GM12878 (cell line): ENCODE measurements around the gene PSMB5. TPM values are rescaled to one million over a fixed set of nuclear protein-coding genes. Genes with fewer than 3 reads are reported as not detected.

Source experiments
- ASH2L ChIP-seq: fragments of 300-600, 200-600 bp; sonication (generic); IDR thresholded peaks from 2 replicates; pipeline ENCODE4 v1.6.1; 2017; ENCODE audit warnings: low read depth, mild to moderate bottlenecking, borderline replicate concordance
- CHD2 ChIP-seq: IDR thresholded peaks from 2 replicates; pipeline ENCODE4 v1.6.1; 2011; ENCODE audit warnings: low read depth, low read length, improper control_type of control experiment, borderline replicate concordance
- FOS ChIP-seq: IDR thresholded peaks from 3 replicates; pipeline ENCODE4 v1.6.1; 2011; ENCODE audit warnings: borderline replicate concordance; ENCODE audit not compliant: insufficient read length; ENCODE audit errors: extremely low read depth
- HCFC1 ChIP-seq: fragments of 150-350 bp; IDR thresholded peaks from 2 replicates; pipeline ENCODE4 v1.6.1; 2014; ENCODE audit warnings: low read length
- KDM1A ChIP-seq: fragments of 200-600 bp; sonication (generic); IDR thresholded peaks from 2 replicates; pipeline ENCODE4 v1.6.1; 2016; ENCODE audit warnings: borderline replicate concordance
- NFIC ChIP-seq: IDR thresholded peaks from 2 replicates; pipeline ENCODE4 v1.6.1; 2012; ENCODE audit warnings: low read depth, mild to moderate bottlenecking, inconsistent platforms, low read length, moderate library complexity
- POLR2A ChIP-seq: IDR thresholded peaks from 2 replicates; pipeline ENCODE4 v1.6.1; 2011; ENCODE audit warnings: low read depth, mild to moderate bottlenecking, low read length
- RFX5 ChIP-seq: IDR thresholded peaks from 2 replicates; pipeline ENCODE4 v1.6.1; 2011; ENCODE audit warnings: low read depth, low read length, improper control_type of control experiment
- SMAD1 ChIP-seq: fragments of 450-650 bp; IDR thresholded peaks from 2 replicates; pipeline ENCODE4 v1.6.1; 2018; ENCODE audit warnings: mild to moderate bottlenecking, low read depth; ENCODE audit not compliant: partially characterized antibody
- SRF ChIP-seq, 2 experiments: IDR thresholded peaks; 2 replicates each; pipeline ENCODE4 v1.6.1; 2011; ENCODE audit warnings: low read depth in 2 of 2, low read length in 2 of 2, mild to moderate bottlenecking in 1 of 2, moderate library complexity in 1 of 2
- polyA plus RNA-seq, 11 experiments: library from polyadenylated mRNA; depleted of rRNA in 4 of 11; unstranded in 6 of 11; stranded (reverse) in 5 of 11; fragments of >200 nt; fragmentation: Nextera tagmentation in 4 of 11; fragmentation: Illumina TruSeq in 1 of 11; extraction: Ambion mirVana in 4 of 11; extraction: Trizol in 1 of 11; gene quantifications; 1 replicate in 1 of 11; 2 replicates in 10 of 11; pipeline versions ENCODE4 v1.2.1 to v1.2.3, GENCODE V29; 2011 to 2016; ENCODE audit warnings: inconsistent platforms in 2 of 11, missing spikeins in 2 of 11, low read depth in 1 of 11
- total RNA-seq, 4 experiments: library from RNA; depleted of rRNA in 3 of 4; stranded (reverse); fragments of >200 nt in 3 of 4; fragmentation: Illumina TruSeq in 1 of 4; extraction: Trizol in 1 of 4; gene quantifications; 2 replicates each; pipeline versions ENCODE4 v1.2.1 to v1.2.3, GENCODE V29; 2013 to 2021
- TF ChIP-seq, protein P1 (sequence below): fragments of 450-650 bp; conservative IDR thresholded peaks from 2 replicates; pipeline ENCODE4 v1.6.1; 2017; ENCODE audit warnings: mild to moderate bottlenecking, moderate library complexity
- TF ChIP-seq, protein P2 (sequence below): fragments of 450-650 bp; IDR thresholded peaks from 2 replicates; pipeline ENCODE4 v1.6.1; 2014; ENCODE audit warnings: mild to moderate bottlenecking
- TF ChIP-seq, protein P3 (sequence below): fragments of 450-650 bp; IDR thresholded peaks from 2 replicates; pipeline ENCODE4 v1.6.1; 2018; ENCODE audit warnings: mild to moderate bottlenecking, low read depth, moderate library complexity; ENCODE audit not compliant: partially characterized antibody
- TF ChIP-seq, protein P4 (sequence below): fragments of 450-650 bp; IDR thresholded peaks from 2 replicates; pipeline ENCODE4 v1.6.1; 2016; ENCODE audit warnings: mild to moderate bottlenecking
- TF ChIP-seq, protein P5 (sequence below): fragments of 450-650 bp; IDR thresholded peaks from 2 replicates; pipeline ENCODE4 v1.6.1; 2017; ENCODE audit warnings: antibody characterized with exemption, mild to moderate bottlenecking, moderate library complexity
- TF ChIP-seq, protein P6 (sequence below): fragments of 450-650 bp; IDR thresholded peaks from 2 replicates; pipeline ENCODE4 v1.6.1; 2017; ENCODE audit warnings: mild to moderate bottlenecking, low read depth, inconsistent platforms; ENCODE audit not compliant: poor library complexity, severe bottlenecking

The PSMB5 gene
- total and polyA plus RNA-seq, 10 of the 15 experiments (the other 5 are each of a cell fraction or from before 2014, with no cell fraction given) = 84.5 to 802 (median 144) TPM

DNA sequence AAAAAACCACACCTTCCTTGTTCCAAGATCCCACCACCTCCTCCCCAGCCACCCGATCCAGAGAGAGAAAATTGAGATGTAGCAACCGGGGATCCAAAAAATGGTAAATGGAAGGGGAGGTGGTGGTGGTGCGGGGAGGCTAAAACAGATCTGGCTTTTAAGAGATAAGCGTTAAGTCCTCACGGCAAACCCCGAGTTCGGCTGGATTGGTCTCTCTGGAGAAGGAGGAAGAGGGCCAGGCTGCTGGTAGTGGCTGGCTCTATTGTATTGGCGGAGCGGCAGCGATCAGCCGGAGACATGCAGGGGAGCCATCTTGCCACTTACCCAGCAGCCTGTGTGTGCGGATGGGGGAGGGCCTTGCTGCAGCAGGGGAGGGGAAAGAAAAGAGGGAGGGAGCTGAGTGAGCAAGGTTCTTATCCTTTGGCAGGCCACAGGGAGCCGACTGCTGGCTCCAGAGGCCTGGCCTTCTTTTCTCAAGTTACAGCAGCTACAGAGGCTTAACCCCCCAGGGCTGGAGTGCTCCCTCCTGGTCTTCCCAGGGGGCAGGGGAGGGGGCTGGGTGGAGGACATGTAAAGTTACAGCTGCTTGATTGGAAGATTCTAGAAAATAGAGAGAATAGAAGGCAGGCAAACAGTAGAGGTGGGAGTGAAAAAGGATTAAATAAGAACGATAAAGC is 36.7 kb upstream of the PSMB5 start (continued):
- TF ChIP-seq FOS = no peak
- TF ChIP-seq, protein P1, sequence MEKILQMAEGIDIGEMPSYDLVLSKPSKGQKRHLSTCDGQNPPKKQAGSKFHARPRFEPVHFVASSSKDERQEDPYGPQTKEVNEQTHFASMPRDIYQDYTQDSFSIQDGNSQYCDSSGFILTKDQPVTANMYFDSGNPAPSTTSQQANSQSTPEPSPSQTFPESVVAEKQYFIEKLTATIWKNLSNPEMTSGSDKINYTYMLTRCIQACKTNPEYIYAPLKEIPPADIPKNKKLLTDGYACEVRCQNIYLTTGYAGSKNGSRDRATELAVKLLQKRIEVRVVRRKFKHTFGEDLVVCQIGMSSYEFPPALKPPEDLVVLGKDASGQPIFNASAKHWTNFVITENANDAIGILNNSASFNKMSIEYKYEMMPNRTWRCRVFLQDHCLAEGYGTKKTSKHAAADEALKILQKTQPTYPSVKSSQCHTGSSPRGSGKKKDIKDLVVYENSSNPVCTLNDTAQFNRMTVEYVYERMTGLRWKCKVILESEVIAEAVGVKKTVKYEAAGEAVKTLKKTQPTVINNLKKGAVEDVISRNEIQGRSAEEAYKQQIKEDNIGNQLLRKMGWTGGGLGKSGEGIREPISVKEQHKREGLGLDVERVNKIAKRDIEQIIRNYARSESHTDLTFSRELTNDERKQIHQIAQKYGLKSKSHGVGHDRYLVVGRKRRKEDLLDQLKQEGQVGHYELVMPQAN = no peak
- TF ChIP-seq, protein P2, sequence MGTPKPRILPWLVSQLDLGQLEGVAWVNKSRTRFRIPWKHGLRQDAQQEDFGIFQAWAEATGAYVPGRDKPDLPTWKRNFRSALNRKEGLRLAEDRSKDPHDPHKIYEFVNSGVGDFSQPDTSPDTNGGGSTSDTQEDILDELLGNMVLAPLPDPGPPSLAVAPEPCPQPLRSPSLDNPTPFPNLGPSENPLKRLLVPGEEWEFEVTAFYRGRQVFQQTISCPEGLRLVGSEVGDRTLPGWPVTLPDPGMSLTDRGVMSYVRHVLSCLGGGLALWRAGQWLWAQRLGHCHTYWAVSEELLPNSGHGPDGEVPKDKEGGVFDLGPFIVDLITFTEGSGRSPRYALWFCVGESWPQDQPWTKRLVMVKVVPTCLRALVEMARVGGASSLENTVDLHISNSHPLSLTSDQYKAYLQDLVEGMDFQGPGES = no peak
- TF ChIP-seq, protein P3, sequence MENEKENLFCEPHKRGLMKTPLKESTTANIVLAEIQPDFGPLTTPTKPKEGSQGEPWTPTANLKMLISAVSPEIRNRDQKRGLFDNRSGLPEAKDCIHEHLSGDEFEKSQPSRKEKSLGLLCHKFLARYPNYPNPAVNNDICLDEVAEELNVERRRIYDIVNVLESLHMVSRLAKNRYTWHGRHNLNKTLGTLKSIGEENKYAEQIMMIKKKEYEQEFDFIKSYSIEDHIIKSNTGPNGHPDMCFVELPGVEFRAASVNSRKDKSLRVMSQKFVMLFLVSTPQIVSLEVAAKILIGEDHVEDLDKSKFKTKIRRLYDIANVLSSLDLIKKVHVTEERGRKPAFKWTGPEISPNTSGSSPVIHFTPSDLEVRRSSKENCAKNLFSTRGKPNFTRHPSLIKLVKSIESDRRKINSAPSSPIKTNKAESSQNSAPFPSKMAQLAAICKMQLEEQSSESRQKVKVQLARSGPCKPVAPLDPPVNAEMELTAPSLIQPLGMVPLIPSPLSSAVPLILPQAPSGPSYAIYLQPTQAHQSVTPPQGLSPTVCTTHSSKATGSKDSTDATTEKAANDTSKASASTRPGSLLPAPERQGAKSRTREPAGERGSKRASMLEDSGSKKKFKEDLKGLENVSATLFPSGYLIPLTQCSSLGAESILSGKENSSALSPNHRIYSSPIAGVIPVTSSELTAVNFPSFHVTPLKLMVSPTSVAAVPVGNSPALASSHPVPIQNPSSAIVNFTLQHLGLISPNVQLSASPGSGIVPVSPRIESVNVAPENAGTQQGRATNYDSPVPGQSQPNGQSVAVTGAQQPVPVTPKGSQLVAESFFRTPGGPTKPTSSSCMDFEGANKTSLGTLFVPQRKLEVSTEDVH = no peak
- peak; percentile 50; the same call in 1 of the 2 replicates for TF ChIP-seq CHD2
- TF ChIP-seq POLR2A = peak; percentile 88
- TF ChIP-seq, protein P4, sequence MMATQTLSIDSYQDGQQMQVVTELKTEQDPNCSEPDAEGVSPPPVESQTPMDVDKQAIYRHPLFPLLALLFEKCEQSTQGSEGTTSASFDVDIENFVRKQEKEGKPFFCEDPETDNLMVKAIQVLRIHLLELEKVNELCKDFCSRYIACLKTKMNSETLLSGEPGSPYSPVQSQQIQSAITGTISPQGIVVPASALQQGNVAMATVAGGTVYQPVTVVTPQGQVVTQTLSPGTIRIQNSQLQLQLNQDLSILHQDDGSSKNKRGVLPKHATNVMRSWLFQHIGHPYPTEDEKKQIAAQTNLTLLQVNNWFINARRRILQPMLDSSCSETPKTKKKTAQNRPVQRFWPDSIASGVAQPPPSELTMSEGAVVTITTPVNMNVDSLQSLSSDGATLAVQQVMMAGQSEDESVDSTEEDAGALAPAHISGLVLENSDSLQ = no peak
- TF ChIP-seq HCFC1 = peak; percentile 54; the same call in 1 of the 2 replicates
- TF ChIP-seq NFIC = 0 out of 2 replicates have a peak, but pooled peaks have one; percentile 35
- TF ChIP-seq, protein P5, sequence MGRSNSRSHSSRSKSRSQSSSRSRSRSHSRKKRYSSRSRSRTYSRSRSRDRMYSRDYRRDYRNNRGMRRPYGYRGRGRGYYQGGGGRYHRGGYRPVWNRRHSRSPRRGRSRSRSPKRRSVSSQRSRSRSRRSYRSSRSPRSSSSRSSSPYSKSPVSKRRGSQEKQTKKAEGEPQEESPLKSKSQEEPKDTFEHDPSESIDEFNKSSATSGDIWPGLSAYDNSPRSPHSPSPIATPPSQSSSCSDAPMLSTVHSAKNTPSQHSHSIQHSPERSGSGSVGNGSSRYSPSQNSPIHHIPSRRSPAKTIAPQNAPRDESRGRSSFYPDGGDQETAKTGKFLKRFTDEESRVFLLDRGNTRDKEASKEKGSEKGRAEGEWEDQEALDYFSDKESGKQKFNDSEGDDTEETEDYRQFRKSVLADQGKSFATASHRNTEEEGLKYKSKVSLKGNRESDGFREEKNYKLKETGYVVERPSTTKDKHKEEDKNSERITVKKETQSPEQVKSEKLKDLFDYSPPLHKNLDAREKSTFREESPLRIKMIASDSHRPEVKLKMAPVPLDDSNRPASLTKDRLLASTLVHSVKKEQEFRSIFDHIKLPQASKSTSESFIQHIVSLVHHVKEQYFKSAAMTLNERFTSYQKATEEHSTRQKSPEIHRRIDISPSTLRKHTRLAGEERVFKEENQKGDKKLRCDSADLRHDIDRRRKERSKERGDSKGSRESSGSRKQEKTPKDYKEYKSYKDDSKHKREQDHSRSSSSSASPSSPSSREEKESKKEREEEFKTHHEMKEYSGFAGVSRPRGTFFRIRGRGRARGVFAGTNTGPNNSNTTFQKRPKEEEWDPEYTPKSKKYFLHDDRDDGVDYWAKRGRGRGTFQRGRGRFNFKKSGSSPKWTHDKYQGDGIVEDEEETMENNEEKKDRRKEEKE = no peak
- no peak for TF ChIP-seq ASH2L
- no peak for TF ChIP-seq KDM1A
- TF ChIP-seq SMAD1 = no peak
- TF ChIP-seq, protein P6, sequence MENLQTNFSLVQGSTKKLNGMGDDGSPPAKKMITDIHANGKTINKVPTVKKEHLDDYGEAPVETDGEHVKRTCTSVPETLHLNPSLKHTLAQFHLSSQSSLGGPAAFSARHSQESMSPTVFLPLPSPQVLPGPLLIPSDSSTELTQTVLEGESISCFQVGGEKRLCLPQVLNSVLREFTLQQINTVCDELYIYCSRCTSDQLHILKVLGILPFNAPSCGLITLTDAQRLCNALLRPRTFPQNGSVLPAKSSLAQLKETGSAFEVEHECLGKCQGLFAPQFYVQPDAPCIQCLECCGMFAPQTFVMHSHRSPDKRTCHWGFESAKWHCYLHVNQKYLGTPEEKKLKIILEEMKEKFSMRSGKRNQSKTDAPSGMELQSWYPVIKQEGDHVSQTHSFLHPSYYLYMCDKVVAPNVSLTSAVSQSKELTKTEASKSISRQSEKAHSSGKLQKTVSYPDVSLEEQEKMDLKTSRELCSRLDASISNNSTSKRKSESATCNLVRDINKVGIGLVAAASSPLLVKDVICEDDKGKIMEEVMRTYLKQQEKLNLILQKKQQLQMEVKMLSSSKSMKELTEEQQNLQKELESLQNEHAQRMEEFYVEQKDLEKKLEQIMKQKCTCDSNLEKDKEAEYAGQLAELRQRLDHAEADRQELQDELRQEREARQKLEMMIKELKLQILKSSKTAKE = no peak
- no peak for TF ChIP-seq SRF (IDR thresholded peaks at IDR 0.05; ENCODE audit: low read depth in 2 of 2, low read length in 2 of 2)
- no peak for TF ChIP-seq RFX5
